Activated CD8-positive, alpha-beta T cell treated with anti-CD3 and anti-CD28 coated beads for 36 hours (primary cell): ENCODE results near the gene APOH. TPM values are rescaled to one million over a fixed set of nuclear protein-coding genes. Genes with fewer than 3 reads are reported as not detected.

Experiments
- ATAC-seq: fragments of 200-7000 bp; cut with Tn5 transposase; one replicate; pipeline ENCODE4 v1.10.0; 2021; ENCODE audit warnings: mild to moderate bottlenecking, moderate library complexity
- CTCF ChIA-PET: fragments of 350-600 bp; sonication (Branson Sonifier 250); formaldehyde crosslinking; loops from one replicate; lab custom pipeline; 2021; ENCODE audit warnings: antibody characterized with exemption; lab: Charles Lee
- POLR2A ChIA-PET: fragments of 350-600 bp; sonication (Branson Sonifier 250); formaldehyde crosslinking; loops from one replicate; lab custom pipeline; 2021; ENCODE audit warnings: antibody characterized with exemption; lab: Charles Lee
- DNase-seq: peaks from one replicate; pipeline ENCODE4 v3.0.0-alpha.2; 2020
- H3K27ac Mint-ChIP-seq: one replicate; pipeline ENCODE4 v1.8.0; 2021; ENCODE audit warnings: mild to moderate bottlenecking, mixed read lengths
- H3K27me3 Mint-ChIP-seq: one replicate; pipeline ENCODE4 v1.8.0; 2021; ENCODE audit warnings: mixed read lengths
- H3K36me3 Mint-ChIP-seq: one replicate; pipeline ENCODE4 v1.8.0; 2021; ENCODE audit warnings: low read depth, mixed read lengths
- H3K4me1 Mint-ChIP-seq: one replicate; pipeline ENCODE4 v1.8.0; 2021; ENCODE audit warnings: low read depth, mixed read lengths
- H3K4me3 Mint-ChIP-seq: one replicate; pipeline ENCODE4 v1.8.0; 2021; ENCODE audit warnings: mild to moderate bottlenecking, moderate library complexity, mixed read lengths
- H3K9me3 Mint-ChIP-seq: one replicate; pipeline ENCODE4 v1.8.0; 2021; ENCODE audit warnings: mixed read lengths
- CTCF ChIP-seq: fragments of 200-600 bp; IDR thresholded peaks from one replicate; pipeline ENCODE4 v1.8.0; 2022; ENCODE audit warnings: antibody characterized with exemption, mild to moderate bottlenecking
- intact Hi-C: fragments of 100-400 bp; cut with micrococcal nuclease; formaldehyde crosslinking; loops from one replicate; pipeline ENCODE4 v1.10.0; 2022
- total RNA-seq, 2 experiments: library from RNA; stranded (reverse); gene quantifications; one replicate each; pipeline ENCODE4 v1.2.3, GENCODE V29; 2021

APOH gene
- total RNA-seq, 2 experiments from 2014 or later = not detected

- POLR2A ChIA-PET = no interaction called here
- H3K36me3 Mint-ChIP-seq = no peaks in the 10 kb centered on the region
- H3K4me3 Mint-ChIP-seq = no peak overlapping the region
- intact Hi-C loops = no loop called here
- no peak for TF ChIP-seq CTCF
- DNase-seq (no peak), ATAC-seq (no peak)
- peaks cover 7% of the 10 kb centered on the region for H3K4me1 Mint-ChIP-seq
- no peaks in the 10 kb centered on the region for H3K9me3 Mint-ChIP-seq
- no peak overlapping the region for H3K27ac Mint-ChIP-seq
- peaks cover 1% of the 10 kb centered on the region for H3K27me3 Mint-ChIP-seq
- CTCF ChIA-PET = no interaction called here
Observed at GRCh38 chr17:66235377-66235994, 6.3 kb upstream of the APOH start.

GRCh38 chr17:66234611-66235010 lies 5.4 kb upstream of the APOH start:
- peaks cover 6% of the 10 kb centered on the region for H3K4me1 Mint-ChIP-seq
- no peaks in the 10 kb centered on the region for H3K36me3 Mint-ChIP-seq
- peaks cover 1% of the 10 kb centered on the region for H3K27me3 Mint-ChIP-seq
- DNase-seq (no peak), ATAC-seq (no peak)
- H3K9me3 Mint-ChIP-seq = no peaks in the 10 kb centered on the region
- POLR2A ChIA-PET = no interaction called here
- CTCF ChIA-PET = no interaction called here
- no peak overlapping the region for H3K27ac Mint-ChIP-seq
- H3K4me3 Mint-ChIP-seq = no peak overlapping the region
- no peak for TF ChIP-seq CTCF
- intact Hi-C loops = no loop called here

GRCh38 chr17:66233023-66233753 lies 4.0 kb upstream of the APOH start:
- Mint-ChIP-seq H3K4me3 (no peak overlapping the region), H3K9me3 (no peaks in the 10 kb centered on the region), H3K27me3 (no peaks in the 10 kb centered on the region), H3K4me1 (peaks cover 6% of the 10 kb centered on the region), H3K36me3 (no peaks in the 10 kb centered on the region), H3K27ac (no peak overlapping the region)
- no peak for DNase-seq
- no peak for ATAC-seq
- ChIA-PET CTCF (no interaction called here), POLR2A (no interaction called here)
- no peak for TF ChIP-seq CTCF
- intact Hi-C loops = no loop called here

- CTCF ChIA-PET = no interaction called here
- no peaks in the 10 kb centered on the region for H3K9me3 Mint-ChIP-seq
Observed at GRCh38 chr17:66230922-66231591, 1.8 kb upstream of the APOH start.

More at GRCh38 chr17:66230922-66231591, 1.8 kb upstream of the APOH start:
- no peak for DNase-seq
- POLR2A ChIA-PET = no interaction called here
- Mint-ChIP-seq H3K27ac (no peak overlapping the region), H3K4me1 (peaks cover 6% of the 10 kb centered on the region), H3K27me3 (no peaks in the 10 kb centered on the region), H3K4me3 (no peak overlapping the region), H3K36me3 (no peaks in the 10 kb centered on the region)
- TF ChIP-seq CTCF = no peak
- intact Hi-C loops = no loop called here
- ATAC-seq = no peak
